AG20443 (cell line): ENCODE data around the gene MPZL2.
A peak's percentile ranks its signal among the peaks of the same experiment; 100 is the strongest.

Experiments used
- DNase-seq: peaks from one replicate; pipeline ENCODE4 v3.0.0; 2012; ENCODE audit warnings: low spot score, mixed read lengths

MPZL2 gene

GRCh38 chr11:118217575-118217974, 46.5 kb downstream of the MPZL2 start:
- DNase-seq: no peak

GRCh38 chr11:118216621-118217481, 47.2 kb downstream of the MPZL2 start:
- no peak for DNase-seq

- DNase-seq: no peak
These were observed 48.3 kb downstream of the MPZL2 start for GRCh38 chr11:118215765-118216164.

GRCh38 chr11:118215262-118215661, 48.8 kb downstream of the MPZL2 start:
- DNase-seq: no peak

GRCh38 chr11:118214210-118214914, 49.7 kb downstream of the MPZL2 start:
- no peak for DNase-seq

- no peak for DNase-seq
These were observed 50.3 kb downstream of the MPZL2 start for GRCh38 chr11:118213781-118214180.

GRCh38 chr11:118213201-118213600, 50.9 kb downstream of the MPZL2 start:
- no peak for DNase-seq

GRCh38 chr11:118212781-118213191, 51.3 kb downstream of the MPZL2 start:
- DNase-seq: no peak

GRCh38 chr11:118212131-118212725, 51.9 kb downstream of the MPZL2 start:
- DNase-seq: no peak

- DNase-seq: peak; percentile 74
These were observed 53.1 kb downstream of the MPZL2 start for GRCh38 chr11:118211006-118211405.

- no peak for DNase-seq
These were observed 53.8 kb downstream of the MPZL2 start for GRCh38 chr11:118210323-118210722.

GRCh38 chr11:118209033-118209432, 55.1 kb downstream of the MPZL2 start:
- DNase-seq: no peak

- no peak for DNase-seq
These were observed 57.0 kb downstream of the MPZL2 start for GRCh38 chr11:118207079-118207478.

- DNase-seq: no peak
These were observed 57.6 kb downstream of the MPZL2 start for GRCh38 chr11:118206391-118207031.

GRCh38 chr11:118205606-118206378, 58.3 kb downstream of the MPZL2 start:
- DNase-seq: no peak
